B cell (primary cell): ENCODE results near the gene CCDC7. TPM values are rescaled to one million over a fixed set of nuclear protein-coding genes. Genes with fewer than 3 reads are reported as not detected.

Experiments
- ATAC-seq: fragments of 200-7000 bp; cut with Tn5 transposase; one replicate; pipeline ENCODE4 v1.10.0; 2021; ENCODE audit warnings: low read depth, mild to moderate bottlenecking, moderate number of reproducible peaks, moderate library complexity
- CTCF ChIA-PET: fragments of 350-600 bp; sonication (Branson Sonifier 250); formaldehyde crosslinking; loops from one replicate; lab custom pipeline; 2021; ENCODE audit warnings: antibody characterized with exemption, inconsistent platforms; lab: Charles Lee
- POLR2A ChIA-PET: fragments of 350-600 bp; sonication (Branson Sonifier 250); formaldehyde crosslinking; loops from one replicate; lab custom pipeline; 2021; ENCODE audit warnings: antibody characterized with exemption; lab: Charles Lee
- DNase-seq: peaks from one replicate; pipeline ENCODE4 v3.0.0; 2013
- H2AFZ ChIP-seq: 2 replicates; pipeline ENCODE4 v1.6.1; 2012; ENCODE audit warnings: mild to moderate bottlenecking, low read depth, low read length; ENCODE audit not compliant: insufficient read depth, poor library complexity, severe bottlenecking
- H3K27ac ChIP-seq, 2 donors: 1 replicate in 1 of 2; 2 replicates in 1 of 2; pipeline ENCODE4 v1.5.1; 2012 to 2013; ENCODE audit warnings: low read length in 2 of 2, mild to moderate bottlenecking in 2 of 2, moderate library complexity in 1 of 2
- H3K27me3 ChIP-seq, 4 experiments: fragments of 200-600 bp in 1 of 4; sonication (generic) in 1 of 4; replicated peaks in 1 of 4; 1 replicate in 2 of 4; 2 replicates in 2 of 4; pipeline versions ENCODE4 v1.6.1 to v1.7.0; 2013 to 2016; ENCODE audit warnings: low read length in 3 of 4, mild to moderate bottlenecking in 2 of 4, mixed read lengths in 1 of 4, moderate library complexity in 1 of 4; ENCODE audit not compliant: insufficient read depth in 4 of 4, control insufficient read depth in 3 of 4; ENCODE audit errors: control extremely low read depth in 1 of 4
- H3K36me3 ChIP-seq, 2 experiments: replicated peaks in 1 of 2; 1 replicate in 1 of 2; 2 replicates in 1 of 2; pipeline versions ENCODE4 v1.6.1 to v1.7.1; 2013; ENCODE audit warnings: low read length in 1 of 2; ENCODE audit not compliant: insufficient read depth in 2 of 2, control insufficient read depth in 1 of 2; ENCODE audit errors: control extremely low read depth in 1 of 2, extremely low read depth in 1 of 2
- H3K4me1 ChIP-seq, 2 donors: fragments of 200-600 bp in 1 of 2; sonication (generic) in 1 of 2; 1 replicate in 1 of 2; 2 replicates in 1 of 2; pipeline versions ENCODE4 v1.5.1 to v1.6.1; 2013 to 2017; ENCODE audit warnings: low read length in 2 of 2; ENCODE audit not compliant: control insufficient read depth in 2 of 2, insufficient read depth in 2 of 2
- H3K4me2 ChIP-seq: replicated peaks from 2 replicates; pipeline ENCODE3; 2012; ENCODE audit warnings: mild to moderate bottlenecking, low read depth, low read length; ENCODE audit not compliant: poor library complexity, severe bottlenecking
- H3K4me3 ChIP-seq, 5 experiments: fragments of 200-600 bp in 1 of 5; sonication (generic) in 1 of 5; 1 replicate in 3 of 5; 2 replicates in 2 of 5; pipeline versions ENCODE4 v1.5.1 to v1.7.0; 2011 to 2016; ENCODE audit warnings: low read length in 4 of 5, mild to moderate bottlenecking in 4 of 5, low read depth in 2 of 5, control low read depth in 1 of 5, moderate library complexity in 1 of 5; ENCODE audit not compliant: insufficient read depth in 1 of 5; ENCODE audit errors: control extremely low read depth in 1 of 5, extremely low read depth in 1 of 5
- H3K79me2 ChIP-seq: fragments of 200-600 bp; sonication (generic); one replicate; pipeline ENCODE4 v1.6.0; 2016; ENCODE audit warnings: low read length; ENCODE audit not compliant: control insufficient read depth, insufficient read depth
- H3K9ac ChIP-seq: fragments of 200-600 bp; sonication (generic); 2 replicates; pipeline ENCODE4 v1.6.1; 2017; ENCODE audit warnings: mild to moderate bottlenecking, low read length, moderate library complexity
- H3K9me3 ChIP-seq, 3 donors: one replicate each; pipeline versions ENCODE4 v1.6.1 to v1.7.1; 2013; ENCODE audit warnings: low read length in 2 of 3; ENCODE audit not compliant: control insufficient read depth in 2 of 3, insufficient read depth in 1 of 3; ENCODE audit errors: control extremely low read depth in 1 of 3
- H4K20me1 ChIP-seq: 2 replicates; pipeline ENCODE4 v1.6.0; 2012; ENCODE audit warnings: mild to moderate bottlenecking, low read length; ENCODE audit not compliant: insufficient read depth, control insufficient read depth, poor library complexity, severe bottlenecking
- H3K27ac Mint-ChIP-seq: one replicate; pipeline ENCODE4 v1.8.0; 2021; ENCODE audit warnings: mixed read lengths
- H3K27me3 Mint-ChIP-seq: one replicate; pipeline ENCODE4 v1.8.0; 2021; ENCODE audit warnings: mixed read lengths
- H3K4me1 Mint-ChIP-seq: one replicate; pipeline ENCODE4 v1.8.0; 2021; ENCODE audit warnings: mixed read lengths
- H3K4me3 Mint-ChIP-seq: one replicate; pipeline ENCODE4 v1.8.0; 2021; ENCODE audit warnings: mixed read lengths
- H3K9me3 Mint-ChIP-seq: one replicate; pipeline ENCODE4 v1.8.0; 2022; ENCODE audit warnings: mixed read lengths; ENCODE audit not compliant: insufficient read depth
- EZH2 ChIP-seq: IDR thresholded peaks from 2 replicates; pipeline ENCODE4 v1.6.1; 2012; ENCODE audit warnings: borderline replicate concordance, low read depth, mild to moderate bottlenecking, moderate library complexity, low read length; ENCODE audit not compliant: insufficient read depth, poor library complexity, severe bottlenecking
- WGBS: methylation state at CpG from one replicate; pipeline ENCODE4 v1.1.5; 2013; ENCODE audit warnings: missing lambda C conversion rate; ENCODE audit not compliant: insufficient coverage; 5-methylcytosine and 5-hydroxymethylcytosine counted together
- intact Hi-C: fragments of 100-400 bp; cut with micrococcal nuclease; formaldehyde crosslinking; loops from one replicate; pipeline ENCODE4 v1.10.0; 2022
- polyA plus RNA-seq: library from polyadenylated mRNA; depleted of rRNA; stranded (reverse); fragments of >200 nt; gene quantifications from 2 replicates; pipeline ENCODE4 v1.2.3, GENCODE V29; 2012
- total RNA-seq, 2 donors: library from RNA; stranded (reverse); fragments of 120-200 nt in 1 of 2; gene quantifications; 1 replicate in 1 of 2; 2 replicates in 1 of 2; pipeline versions ENCODE4 v1.2.3 to v1.2.4, GENCODE V29; 2013 to 2022
- TF ChIP-seq, protein P1 (sequence below): fragments of 200-600 bp; IDR thresholded peaks from one replicate; pipeline ENCODE4 v1.8.0; 2022; ENCODE audit warnings: antibody characterized with exemption, mild to moderate bottlenecking

Gene CCDC7
- total and polyA plus RNA-seq, 2 donors (not counting 1 experiment from before 2014, with no cell fraction given): 2.6 to 26.6 TPM

DNA sequence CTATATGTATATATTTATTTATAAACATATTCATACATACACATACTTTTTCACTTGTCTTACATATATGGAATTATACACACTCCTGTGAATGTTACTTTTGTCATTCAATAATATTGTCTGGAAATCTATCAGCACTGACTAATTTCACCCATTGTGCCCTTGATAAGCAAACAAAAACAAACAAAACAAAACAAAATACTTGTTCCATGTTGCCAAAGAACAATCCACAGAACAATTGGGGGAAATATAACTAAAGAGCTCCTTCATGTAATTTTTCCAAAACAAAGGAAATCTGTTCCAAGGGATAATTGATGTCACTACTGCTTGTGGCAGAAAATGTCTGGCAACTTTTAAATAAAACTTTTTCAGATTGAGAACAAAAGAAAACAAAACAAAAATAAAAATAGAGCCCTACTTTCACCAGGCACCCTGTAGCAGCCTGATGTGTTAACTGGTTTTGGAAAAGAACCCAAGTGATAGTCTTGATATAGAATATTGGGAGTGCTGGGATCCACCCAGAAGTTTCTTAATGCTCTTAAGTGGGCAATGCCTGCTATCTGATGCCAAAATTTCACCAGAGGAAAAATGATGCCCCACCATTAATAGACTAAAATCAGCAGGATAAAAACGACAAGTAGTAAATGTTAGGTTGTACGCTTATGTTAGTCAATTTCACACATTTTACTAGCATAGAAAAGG, 34.0 kb upstream of the CCDC7 start:
- H3K4me1 ChIP-seq: no peaks in the 10 kb centered on the region
- H3K9me3 ChIP-seq: peaks cover 0 to 3% (median 0%) of the 10 kb centered on the region in 3 donors
- DNase-seq: no peak
- H3K79me2 ChIP-seq: no peaks in the 10 kb centered on the region
- H3K36me3 ChIP-seq: no peaks in the 10 kb centered on the region
- H3K27ac Mint-ChIP-seq: no peak overlapping the region
- intact Hi-C loops: no loop called here
- no peak overlapping the region for H3K27ac ChIP-seq
- no CpG with 5 or more reads among the region's 2 CpGs for WGBS
- no peak overlapping the region for H3K4me2 ChIP-seq
- H2AFZ ChIP-seq: no peak overlapping the region
- TF ChIP-seq EZH2: no peak
- TF ChIP-seq, protein P1, sequence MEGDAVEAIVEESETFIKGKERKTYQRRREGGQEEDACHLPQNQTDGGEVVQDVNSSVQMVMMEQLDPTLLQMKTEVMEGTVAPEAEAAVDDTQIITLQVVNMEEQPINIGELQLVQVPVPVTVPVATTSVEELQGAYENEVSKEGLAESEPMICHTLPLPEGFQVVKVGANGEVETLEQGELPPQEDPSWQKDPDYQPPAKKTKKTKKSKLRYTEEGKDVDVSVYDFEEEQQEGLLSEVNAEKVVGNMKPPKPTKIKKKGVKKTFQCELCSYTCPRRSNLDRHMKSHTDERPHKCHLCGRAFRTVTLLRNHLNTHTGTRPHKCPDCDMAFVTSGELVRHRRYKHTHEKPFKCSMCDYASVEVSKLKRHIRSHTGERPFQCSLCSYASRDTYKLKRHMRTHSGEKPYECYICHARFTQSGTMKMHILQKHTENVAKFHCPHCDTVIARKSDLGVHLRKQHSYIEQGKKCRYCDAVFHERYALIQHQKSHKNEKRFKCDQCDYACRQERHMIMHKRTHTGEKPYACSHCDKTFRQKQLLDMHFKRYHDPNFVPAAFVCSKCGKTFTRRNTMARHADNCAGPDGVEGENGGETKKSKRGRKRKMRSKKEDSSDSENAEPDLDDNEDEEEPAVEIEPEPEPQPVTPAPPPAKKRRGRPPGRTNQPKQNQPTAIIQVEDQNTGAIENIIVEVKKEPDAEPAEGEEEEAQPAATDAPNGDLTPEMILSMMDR: no peak
- no peaks in the 10 kb centered on the region for H3K9me3 Mint-ChIP-seq
- H4K20me1 ChIP-seq: no peaks in the 10 kb centered on the region
- H3K27me3 ChIP-seq: peaks cover 0 to 3% (median 0%) of the 10 kb centered on the region in 4 experiments
- ATAC-seq: no peak
- H3K4me3 Mint-ChIP-seq: no peak overlapping the region
- POLR2A ChIA-PET: no interaction called here
- H3K4me3 ChIP-seq: no peak overlapping the region
- CTCF ChIA-PET: no interaction called here
- no peaks in the 10 kb centered on the region for H3K4me1 Mint-ChIP-seq
- H3K27me3 Mint-ChIP-seq: peaks cover 26% of the 10 kb centered on the region
- no peak overlapping the region for H3K9ac ChIP-seq

DNA sequence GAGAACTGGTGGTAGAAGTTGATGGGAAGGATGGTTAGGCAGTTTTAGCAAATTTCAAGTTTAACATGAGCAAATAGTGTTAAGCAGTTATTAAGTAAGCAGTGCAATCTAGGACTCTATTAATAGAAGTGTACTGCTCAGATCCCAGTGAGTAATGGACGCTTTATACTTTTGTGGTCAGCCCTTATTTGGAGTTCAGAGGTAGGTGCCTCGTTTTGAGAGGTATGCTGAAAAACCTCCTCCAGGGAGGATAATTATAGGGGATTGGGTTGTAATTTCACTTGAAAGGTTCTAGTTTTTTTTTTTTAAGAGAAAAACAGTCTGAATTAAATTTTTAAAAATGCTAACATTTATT, 33.5 kb upstream of the CCDC7 start:
- no peaks in the 10 kb centered on the region for H4K20me1 ChIP-seq
- no peak overlapping the region for H3K4me3 ChIP-seq
- ATAC-seq: no peak
- H3K27me3 ChIP-seq: peaks cover 0 to 3% (median 0%) of the 10 kb centered on the region in 4 experiments
- TF ChIP-seq, protein P1: no peak
- no peak for TF ChIP-seq EZH2
- H3K9me3 Mint-ChIP-seq: no peaks in the 10 kb centered on the region
- no peaks in the 10 kb centered on the region for H3K4me1 Mint-ChIP-seq
- no peak overlapping the region for H3K4me3 Mint-ChIP-seq
- H3K36me3 ChIP-seq: no peaks in the 10 kb centered on the region
- ChIA-PET POLR2A (no interaction called here), CTCF (no interaction called here)
- no peak overlapping the region for H3K27ac Mint-ChIP-seq
- no peak overlapping the region for H3K4me2 ChIP-seq
- intact Hi-C loops: no loop called here
- no peaks in the 10 kb centered on the region for H3K79me2 ChIP-seq
- no peak for DNase-seq
- peaks cover 26% of the 10 kb centered on the region for H3K27me3 Mint-ChIP-seq
- peaks cover 0 to 3% (median 0%) of the 10 kb centered on the region in 3 donors for H3K9me3 ChIP-seq
- H3K4me1 ChIP-seq: no peaks in the 10 kb centered on the region
- no peak overlapping the region for H3K27ac ChIP-seq
- 57% methylated on average over 2 of the region's 2 CpGs for WGBS
- no peak overlapping the region for H3K9ac ChIP-seq
- no peak overlapping the region for H2AFZ ChIP-seq
